HepG2 (cell line): ENCODE data around the gene RUNDC1. TPM values are rescaled to one million over a fixed set of nuclear protein-coding genes. Genes with fewer than 3 reads are reported as not detected.
A peak's percentile ranks its signal among the peaks of the same experiment; 100 is the strongest.

Experiments used
- ARID5B ChIP-seq: IDR thresholded peaks from 2 replicates; pipeline ENCODE4 v1.4.0; 2020; ENCODE audit warnings: mild to moderate bottlenecking, missing genetic modification reagents
- BCL3 ChIP-seq: sonication (generic); formaldehyde crosslinking; IDR thresholded peaks from 2 replicates; pipeline ENCODE4 v1.5.1; 2020; ENCODE audit warnings: mild to moderate bottlenecking, missing genetic modification reagents, moderate library complexity
- CENPX ChIP-seq: sonication (generic); formaldehyde crosslinking; IDR thresholded peaks from 2 replicates; pipeline ENCODE4 v1.9.0; 2021; ENCODE audit warnings: mild to moderate bottlenecking, missing genetic modification reagents, moderate library complexity
- EEA1 ChIP-seq: sonication (generic); formaldehyde crosslinking; IDR thresholded peaks from 2 replicates; pipeline ENCODE4 v1.5.1; 2020; ENCODE audit warnings: mild to moderate bottlenecking, missing genetic modification reagents, borderline replicate concordance
- FOXM1 ChIP-seq: sonication (generic); formaldehyde crosslinking; IDR thresholded peaks from 2 replicates; pipeline ENCODE4 v1.5.0; 2020; ENCODE audit warnings: missing genetic modification reagents
- HMGA1 ChIP-seq: sonication (generic); formaldehyde crosslinking; conservative IDR thresholded peaks from 2 replicates; pipeline ENCODE4 v1.4.0; 2020; ENCODE audit warnings: missing genetic modification reagents
- HOXA5 ChIP-seq: sonication (generic); formaldehyde crosslinking; IDR thresholded peaks from 2 replicates; pipeline ENCODE4 v1.4.0; 2020; ENCODE audit warnings: missing genetic modification reagents
- MAFF ChIP-seq: IDR thresholded peaks from 2 replicates; pipeline ENCODE4 v1.6.1; 2011; ENCODE audit warnings: low read depth, low read length, improper control_type of control experiment
- MAFK ChIP-seq, 2 experiments: IDR thresholded peaks in 1 of 2; conservative IDR thresholded peaks in 1 of 2; 2 replicates each; pipeline ENCODE4 v1.6.1; 2011; ENCODE audit warnings: improper control_type of control experiment in 2 of 2, low read length in 2 of 2
- MAX ChIP-seq: IDR thresholded peaks from 2 replicates; pipeline ENCODE4 v1.6.1; 2012; ENCODE audit warnings: inconsistent platforms
- PHF21A ChIP-seq: sonication (generic); formaldehyde crosslinking; IDR thresholded peaks from 2 replicates; pipeline ENCODE4 v1.5.0; 2020; ENCODE audit warnings: mild to moderate bottlenecking, missing genetic modification reagents
- POLR2G ChIP-seq: fragments of 200-400 bp; formaldehyde crosslinking; IDR thresholded peaks from 2 replicates; pipeline ENCODE4 v1.6.1; 2018; ENCODE audit warnings: mild to moderate bottlenecking, low read depth, low read length, moderate library complexity
- RXRB ChIP-seq: IDR thresholded peaks from 2 replicates; pipeline ENCODE4 v1.6.1; 2016; ENCODE audit warnings: borderline replicate concordance, missing genetic modification reagents, missing compliant biosample characterization
- SALL1 ChIP-seq: sonication (generic); formaldehyde crosslinking; IDR thresholded peaks from 2 replicates; pipeline ENCODE4 v1.8.0; 2022; ENCODE audit warnings: mild to moderate bottlenecking, missing genetic modification reagents
- THRA ChIP-seq: sonication (generic); formaldehyde crosslinking; IDR thresholded peaks from 2 replicates; pipeline ENCODE4 v1.4.0; 2020; ENCODE audit warnings: missing genetic modification reagents, borderline replicate concordance
- ZFX ChIP-seq: sonication (generic); formaldehyde crosslinking; IDR thresholded peaks from 2 replicates; pipeline ENCODE4 v1.4.0; 2020; ENCODE audit warnings: mild to moderate bottlenecking, low read depth, missing genetic modification reagents, moderate library complexity
- ZFY ChIP-seq: sonication (generic); formaldehyde crosslinking; IDR thresholded peaks from 2 replicates; pipeline ENCODE4 v1.4.0; 2020; ENCODE audit warnings: missing genetic modification reagents
- ZNF296 ChIP-seq: sonication (generic); formaldehyde crosslinking; conservative IDR thresholded peaks from 2 replicates; pipeline ENCODE4 v1.5.0; 2020; ENCODE audit warnings: mild to moderate bottlenecking, missing genetic modification reagents
- ZSCAN20 ChIP-seq: sonication (generic); formaldehyde crosslinking; IDR thresholded peaks from 2 replicates; pipeline ENCODE4 v1.4.0; 2020; ENCODE audit warnings: missing genetic modification reagents, mild to moderate bottlenecking, borderline replicate concordance
- ZSCAN31 ChIP-seq: sonication (generic); formaldehyde crosslinking; IDR thresholded peaks from 2 replicates; pipeline ENCODE4 v1.5.0; 2020; ENCODE audit warnings: low read depth, mild to moderate bottlenecking, missing genetic modification reagents
- polyA plus RNA-seq, 8 experiments: library from polyadenylated mRNA; depleted of rRNA in 3 of 8; stranded (reverse) in 7 of 8; unstranded in 1 of 8; fragments of >200 nt; fragmentation: Illumina TruSeq in 4 of 8; extraction: Trizol in 4 of 8; gene quantifications; 2 replicates each; pipeline versions ENCODE4 v1.2.1 to v1.2.3, GENCODE V29; 2011 to 2016; ENCODE audit warnings: low read depth in 4 of 8, missing spikeins in 1 of 8, mixed read lengths in 1 of 8; ENCODE audit not compliant: insufficient read depth in 1 of 8
- total RNA-seq, 5 experiments: library from RNA; depleted of rRNA; stranded (reverse); fragments of >200 nt; fragmentation: Illumina TruSeq; extraction: Trizol; gene quantifications; 2 replicates each; pipeline ENCODE4 v1.2.3, GENCODE V29; 2016; ENCODE audit warnings: low read depth in 1 of 5

The RUNDC1 gene
- total and polyA plus RNA-seq, 2 of the 13 experiments (the other 11 are each of a cell fraction or from before 2014, with no cell fraction given): 10.3 to 11.4 TPM

GRCh38 chr17:42980766-42981397 is 517 bp downstream of the RUNDC1 start (continued):
- TF ChIP-seq ZSCAN20 (CRISPR knock-in tag) (0 out of 2 replicates have a peak, but pooled peaks have one; percentile 6), FOXM1 (CRISPR knock-in tag) (no peak), HOXA5 (CRISPR knock-in tag) (no peak), CENPX (no peak), BCL3 (peak; percentile 94; the same call in 1 of the 2 replicates), ZSCAN31 (peak; percentile 77; the same call in 1 of the 2 replicates), ARID5B (peak; percentile 10; the same call in 1 of the 2 replicates), THRA (CRISPR knock-in tag) (no peak), ZNF296 (CRISPR knock-in tag) (0 out of 2 replicates have a peak, but pooled peaks have one; percentile 56), POLR2G (no peak), MAX (peak; percentile 92), SALL1 (CRISPR knock-in tag) (peak; percentile 84), HMGA1 (CRISPR knock-in tag) (no peak), ZFY (CRISPR knock-in tag) (peak; percentile 77), PHF21A (peak; percentile 14; the same call in 1 of the 2 replicates), ZFX (CRISPR knock-in tag) (peak; percentile 52; the same call in 1 of the 2 replicates), MAFF (no peak), RXRB (CRISPR knock-in tag) (peak; percentile 21; the same call in 1 of the 2 replicates), MAFK (conservative IDR thresholded peaks at IDR 0.05 in 1 of 2, IDR thresholded peaks at IDR 0.05 in 1 of 2; ENCODE audit: low read length in 2 of 2) (no peak), EEA1 (CRISPR knock-in tag) (peak; percentile 80; the same call in 1 of the 2 replicates)
